ENCODE data around the gene IMPA2. TPM values are rescaled to one million over a fixed set of nuclear protein-coding genes. Genes with fewer than 3 reads are reported as not detected.

Gene IMPA2
- total RNA-seq, 1 donor from 2014 or later = 24.1 TPM

DNA sequence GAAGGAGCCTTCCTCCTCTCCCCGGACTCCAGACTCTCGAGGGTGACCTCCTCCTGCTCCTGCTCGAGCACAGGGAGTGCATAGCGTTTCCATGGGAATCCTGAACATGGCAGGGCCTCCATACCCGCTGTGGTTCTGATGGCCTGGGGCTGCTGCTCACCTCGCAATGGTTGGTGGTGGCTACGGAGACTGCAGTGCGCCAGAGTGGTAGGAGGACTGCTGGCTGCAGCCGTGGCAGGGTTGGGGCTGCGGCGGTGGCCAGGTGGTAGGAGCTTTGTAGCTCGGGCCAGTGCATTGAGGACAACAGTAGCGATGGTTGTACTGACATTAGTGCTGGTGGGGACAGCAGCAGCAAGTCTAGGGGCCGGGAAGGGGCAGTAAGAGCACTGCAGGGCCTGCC is 80.4 kb downstream of the IMPA2 start:
- H3K27ac Mint-ChIP-seq (ENCODE audit: unreplicated experiment) = no peak overlapping the region
- no peak for DNase-seq (ENCODE audit: low spot score)
- no peaks in the 10 kb centered on the region for H3K4me1 Mint-ChIP-seq (ENCODE audit: unreplicated experiment)
- H3K9me3 Mint-ChIP-seq (ENCODE audit: unreplicated experiment) = no peaks in the 10 kb centered on the region
- H3K4me3 Mint-ChIP-seq (ENCODE audit: unreplicated experiment) = no peak overlapping the region
- H3K27me3 Mint-ChIP-seq (ENCODE audit: unreplicated experiment) = peaks cover 2% of the 10 kb centered on the region
- peaks cover 7% of the 10 kb centered on the region for H3K36me3 Mint-ChIP-seq (ENCODE audit: low read depth, unreplicated experiment)
- TF ChIP-seq, protein P1, sequence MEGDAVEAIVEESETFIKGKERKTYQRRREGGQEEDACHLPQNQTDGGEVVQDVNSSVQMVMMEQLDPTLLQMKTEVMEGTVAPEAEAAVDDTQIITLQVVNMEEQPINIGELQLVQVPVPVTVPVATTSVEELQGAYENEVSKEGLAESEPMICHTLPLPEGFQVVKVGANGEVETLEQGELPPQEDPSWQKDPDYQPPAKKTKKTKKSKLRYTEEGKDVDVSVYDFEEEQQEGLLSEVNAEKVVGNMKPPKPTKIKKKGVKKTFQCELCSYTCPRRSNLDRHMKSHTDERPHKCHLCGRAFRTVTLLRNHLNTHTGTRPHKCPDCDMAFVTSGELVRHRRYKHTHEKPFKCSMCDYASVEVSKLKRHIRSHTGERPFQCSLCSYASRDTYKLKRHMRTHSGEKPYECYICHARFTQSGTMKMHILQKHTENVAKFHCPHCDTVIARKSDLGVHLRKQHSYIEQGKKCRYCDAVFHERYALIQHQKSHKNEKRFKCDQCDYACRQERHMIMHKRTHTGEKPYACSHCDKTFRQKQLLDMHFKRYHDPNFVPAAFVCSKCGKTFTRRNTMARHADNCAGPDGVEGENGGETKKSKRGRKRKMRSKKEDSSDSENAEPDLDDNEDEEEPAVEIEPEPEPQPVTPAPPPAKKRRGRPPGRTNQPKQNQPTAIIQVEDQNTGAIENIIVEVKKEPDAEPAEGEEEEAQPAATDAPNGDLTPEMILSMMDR (IDR thresholded peaks at IDR 0.05; ENCODE audit: unreplicated experiment) = no peak

DNA sequence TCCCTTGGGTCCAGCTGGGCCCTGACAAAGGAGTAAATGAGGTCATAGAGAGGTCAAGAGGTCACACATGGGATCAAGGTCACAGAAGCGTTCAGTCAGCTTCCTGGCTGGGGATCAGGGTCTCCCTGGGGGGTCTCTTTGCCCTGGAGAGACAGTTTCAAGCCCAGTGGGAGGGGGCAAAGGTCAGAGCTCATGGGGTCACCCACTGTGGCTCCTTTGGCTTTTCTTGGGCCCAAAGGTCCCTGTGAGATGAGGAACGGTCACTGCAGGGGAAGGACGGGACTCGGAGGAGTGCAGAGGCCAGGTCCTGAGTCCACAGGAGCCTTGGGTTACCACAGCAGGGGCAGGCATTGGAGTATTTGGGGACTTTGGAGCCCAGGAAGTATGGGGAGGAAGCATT is 81.7 kb downstream of the IMPA2 start:
- Mint-ChIP-seq H3K36me3 (ENCODE audit: low read depth, unreplicated experiment) (peaks cover 7% of the 10 kb centered on the region), H3K27ac (ENCODE audit: unreplicated experiment) (no peak overlapping the region), H3K9me3 (ENCODE audit: unreplicated experiment) (no peaks in the 10 kb centered on the region), H3K4me3 (ENCODE audit: unreplicated experiment) (peak overlapping the region; percentile 7), H3K4me1 (ENCODE audit: unreplicated experiment) (no peaks in the 10 kb centered on the region), H3K27me3 (ENCODE audit: unreplicated experiment) (peaks cover 2% of the 10 kb centered on the region)
- TF ChIP-seq, protein P1 (IDR thresholded peaks at IDR 0.05; ENCODE audit: unreplicated experiment) = no peak
- DNase-seq (ENCODE audit: low spot score) = no peak

DNA sequence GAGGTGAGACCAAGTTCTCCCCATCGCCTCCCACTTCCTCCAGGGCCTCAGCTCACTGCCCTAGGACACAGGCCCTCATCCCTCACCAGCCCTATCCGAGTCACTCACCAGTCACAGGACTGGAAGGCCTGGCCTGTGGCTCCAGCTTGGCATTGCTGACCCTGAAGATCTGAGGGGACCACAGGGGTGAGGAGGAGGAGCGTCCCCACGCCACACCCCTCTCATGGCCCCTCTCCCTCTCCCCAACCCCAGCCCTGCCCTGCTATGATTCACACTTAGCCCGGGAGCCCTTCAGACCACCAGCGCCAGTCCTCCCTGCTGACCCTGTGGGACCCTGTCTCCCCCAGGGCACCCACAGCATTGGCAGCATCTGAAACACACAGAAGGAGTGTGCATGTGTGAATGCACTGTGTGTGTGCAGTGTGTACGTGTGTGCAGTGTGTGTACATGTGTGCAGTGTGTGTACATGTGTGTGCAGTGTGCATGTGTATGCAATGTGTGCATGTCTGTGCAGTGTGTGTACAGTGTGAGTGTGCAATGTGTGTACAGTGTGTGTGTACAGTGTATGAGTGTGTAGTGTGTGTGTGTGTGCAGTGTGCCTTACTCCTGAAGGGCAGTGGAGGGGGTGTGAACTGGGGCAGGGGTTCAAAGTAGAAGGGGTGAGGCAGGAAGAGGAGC is 82.9 kb downstream of the IMPA2 start:
- H3K27ac Mint-ChIP-seq (ENCODE audit: unreplicated experiment) = no peak overlapping the region
- H3K9me3 Mint-ChIP-seq (ENCODE audit: unreplicated experiment) = no peaks in the 10 kb centered on the region
- no peak overlapping the region for H3K4me3 Mint-ChIP-seq (ENCODE audit: unreplicated experiment)
- no peak for DNase-seq (ENCODE audit: low spot score)
- TF ChIP-seq, protein P1 (IDR thresholded peaks at IDR 0.05; ENCODE audit: unreplicated experiment) = no peak
- H3K27me3 Mint-ChIP-seq (ENCODE audit: unreplicated experiment) = peaks cover 3% of the 10 kb centered on the region
- H3K4me1 Mint-ChIP-seq (ENCODE audit: unreplicated experiment) = no peaks in the 10 kb centered on the region
- H3K36me3 Mint-ChIP-seq (ENCODE audit: low read depth, unreplicated experiment) = peaks cover 7% of the 10 kb centered on the region

DNA sequence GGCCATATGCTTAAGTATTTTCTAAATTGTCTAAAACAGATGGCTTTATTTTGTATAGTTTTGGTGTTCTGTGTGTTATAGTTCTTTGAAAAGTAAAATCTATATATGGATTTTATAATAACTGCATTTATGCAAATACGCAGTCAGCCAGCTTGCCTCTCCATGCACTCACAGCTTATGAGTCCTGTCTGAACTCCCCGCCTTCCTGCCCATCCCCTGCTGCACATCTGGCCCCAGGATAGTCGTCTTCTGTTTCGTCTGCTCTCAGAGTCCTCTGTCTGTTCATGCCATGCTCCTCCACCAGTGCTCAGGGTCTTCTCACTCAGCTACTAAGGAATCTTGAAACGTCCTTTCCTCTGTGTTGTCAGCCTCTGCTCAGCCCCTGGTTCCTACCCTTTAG is 84.1 kb downstream of the IMPA2 start:
- Mint-ChIP-seq H3K36me3 (ENCODE audit: low read depth, unreplicated experiment) (peaks cover 7% of the 10 kb centered on the region), H3K27ac (ENCODE audit: unreplicated experiment) (no peak overlapping the region), H3K4me1 (ENCODE audit: unreplicated experiment) (no peaks in the 10 kb centered on the region), H3K9me3 (ENCODE audit: unreplicated experiment) (no peaks in the 10 kb centered on the region), H3K27me3 (ENCODE audit: unreplicated experiment) (peaks cover 3% of the 10 kb centered on the region), H3K4me3 (ENCODE audit: unreplicated experiment) (no peak overlapping the region)
- DNase-seq (ENCODE audit: low spot score) = no peak
- TF ChIP-seq, protein P1 (IDR thresholded peaks at IDR 0.05; ENCODE audit: unreplicated experiment) = no peak

DNA sequence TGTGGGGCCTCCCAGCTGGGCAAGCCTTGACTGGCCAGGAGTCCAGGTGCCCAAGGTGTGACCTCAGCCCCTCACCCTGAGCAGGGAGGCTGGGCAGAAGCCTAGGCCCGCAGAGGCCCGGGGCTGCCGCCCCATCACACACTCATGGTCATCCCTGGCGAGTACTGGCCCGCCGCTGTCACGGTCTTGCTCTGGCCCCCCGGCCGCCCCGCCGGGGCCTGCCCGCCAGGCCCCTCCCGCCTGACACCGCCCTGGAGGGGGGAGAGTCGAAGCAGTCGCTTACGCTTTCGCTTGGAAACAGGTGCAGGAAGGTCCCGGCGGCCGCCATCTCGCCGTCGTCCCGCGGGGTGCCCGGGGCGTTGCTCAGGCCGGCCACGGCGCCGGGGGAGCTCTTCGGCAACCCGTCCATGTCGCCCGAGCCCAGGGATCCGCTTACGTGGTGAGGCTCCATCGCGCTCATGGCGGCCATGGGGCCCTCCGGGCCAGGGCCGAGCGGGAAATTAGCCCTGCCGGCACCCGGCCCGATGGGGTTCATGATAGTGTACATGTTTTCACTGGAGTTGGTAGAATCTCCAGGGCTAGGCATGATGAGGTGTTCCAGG is 85.7 kb downstream of the IMPA2 start:
- H3K9me3 Mint-ChIP-seq (ENCODE audit: unreplicated experiment) = no peaks in the 10 kb centered on the region
- H3K4me1 Mint-ChIP-seq (ENCODE audit: unreplicated experiment) = no peaks in the 10 kb centered on the region
- DNase-seq (ENCODE audit: low spot score) = no peak
- H3K36me3 Mint-ChIP-seq (ENCODE audit: low read depth, unreplicated experiment) = peaks cover 7% of the 10 kb centered on the region
- H3K4me3 Mint-ChIP-seq (ENCODE audit: unreplicated experiment) = no peak overlapping the region
- TF ChIP-seq, protein P1 (IDR thresholded peaks at IDR 0.05; ENCODE audit: unreplicated experiment) = no peak
- peaks cover 3% of the 10 kb centered on the region for H3K27me3 Mint-ChIP-seq (ENCODE audit: unreplicated experiment)
- H3K27ac Mint-ChIP-seq (ENCODE audit: unreplicated experiment) = no peak overlapping the region

Data from endothelial cell (in vitro differentiated cells).